MG63 (cell line): Measurements from ENCODE around the gene OSTM1. TPM values are rescaled to one million over a fixed set of nuclear protein-coding genes. Genes with fewer than 3 reads are reported as not detected.

Experiments
- DNase-seq: peaks from one replicate; pipeline ENCODE4 v3.0.0-alpha.2; 2020
- H3K27me3 ChIP-seq: fragments of 250-450 bp; sonication (Bioruptor Pico); 2 replicates; pipeline ENCODE4 v1.5.1; 2020; ENCODE audit warnings: mild to moderate bottlenecking, moderate library complexity
- H3K36me3 ChIP-seq: fragments of 250-450 bp; sonication (Bioruptor Pico); 2 replicates; pipeline ENCODE4 v1.5.1; 2020; ENCODE audit warnings: mild to moderate bottlenecking, moderate library complexity
- H3K4me3 ChIP-seq: fragments of 250-450 bp; sonication (Bioruptor Pico); 2 replicates; pipeline ENCODE4 v1.5.1; 2020; ENCODE audit warnings: mild to moderate bottlenecking, moderate library complexity
- H3K9me3 ChIP-seq: fragments of 250-450 bp; sonication (Bioruptor Pico); 2 replicates; pipeline ENCODE4 v1.5.1; 2020; ENCODE audit warnings: mild to moderate bottlenecking, moderate library complexity
- total RNA-seq: library from RNA; depleted of rRNA; stranded (reverse); fragments of >200 nt; shearing (Covaris generic); gene quantifications from 2 replicates; pipeline ENCODE4 v1.2.3, GENCODE V29; 2014; ENCODE audit warnings: low replicate concordance

Gene OSTM1
- total RNA-seq, 1 experiment from 2014 or later = 21.5 TPM

DNA sequence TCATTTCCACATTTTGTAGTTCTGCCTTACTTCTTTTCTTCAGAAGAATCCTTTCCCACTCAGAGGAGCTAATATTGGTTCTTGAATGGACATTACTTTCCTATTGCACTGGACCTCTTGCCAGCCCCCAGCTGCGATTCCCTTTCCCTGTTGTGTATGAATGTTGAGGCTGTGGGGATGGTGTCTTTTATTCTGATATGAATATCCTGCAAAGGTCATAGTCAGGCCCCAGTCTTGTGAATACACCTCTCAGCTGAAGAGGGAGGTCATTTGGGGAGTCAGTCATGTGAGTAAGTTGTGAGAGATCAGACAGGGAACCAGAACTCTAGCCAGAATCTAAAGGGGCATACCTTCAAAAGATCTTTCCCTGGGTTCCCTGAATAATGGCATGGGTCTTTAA, 32.6 kb upstream of the OSTM1 start:
- Histone ChIP-seq H3K36me3 (no peaks in the 10 kb centered on the region), H3K9me3 (no peaks in the 10 kb centered on the region), H3K27me3 (no peaks in the 10 kb centered on the region), H3K4me3 (no peak overlapping the region)
- no peak for DNase-seq

DNA sequence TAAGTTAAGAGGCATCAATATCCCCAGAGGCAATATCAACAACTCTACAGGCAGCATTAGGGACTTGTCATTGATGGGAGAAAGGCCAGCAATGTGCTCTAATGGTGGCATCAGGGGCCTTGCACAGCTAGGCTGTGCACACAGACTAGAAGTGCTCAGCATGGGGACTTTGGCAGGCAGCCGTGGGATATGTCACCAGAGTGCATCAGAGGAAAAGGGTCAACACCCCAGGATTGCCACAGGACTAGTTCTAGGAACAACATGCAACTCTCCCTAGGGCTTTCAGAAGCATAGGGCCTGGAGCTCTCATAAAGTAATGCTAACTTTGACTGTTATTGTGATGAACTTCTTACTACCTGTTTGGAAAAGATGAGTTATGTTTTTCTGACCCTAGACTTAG, 32.2 kb upstream of the OSTM1 start:
- DNase-seq = no peak
- Histone ChIP-seq H3K4me3 (no peak overlapping the region), H3K36me3 (no peaks in the 10 kb centered on the region), H3K27me3 (no peaks in the 10 kb centered on the region), H3K9me3 (no peaks in the 10 kb centered on the region)

GRCh38 chr6:108106261-108106660, 31.7 kb upstream of the OSTM1 start:
- DNase-seq = no peak
- H3K27me3 ChIP-seq = no peaks in the 10 kb centered on the region
- no peaks in the 10 kb centered on the region for H3K9me3 ChIP-seq

DNA sequence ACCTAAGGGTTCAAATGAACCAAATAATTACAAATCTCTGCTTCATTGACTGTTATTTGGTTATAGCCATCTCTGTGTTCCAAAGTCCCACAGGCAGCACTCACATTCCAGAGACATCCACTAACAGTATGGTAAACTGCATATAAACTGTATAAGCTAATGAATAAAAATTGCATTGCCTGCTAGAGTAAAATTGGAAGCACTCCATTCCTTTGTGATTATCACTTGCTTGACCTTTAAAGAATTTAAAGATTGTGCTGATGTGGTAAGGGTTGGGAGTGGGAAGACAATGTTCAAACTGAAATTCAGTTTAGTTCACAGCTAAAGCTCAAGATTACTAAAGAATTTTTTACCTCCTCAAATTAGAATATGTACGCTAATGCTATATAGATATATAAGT, 31.0 kb upstream of the OSTM1 start:
- no peak for DNase-seq
- Histone ChIP-seq H3K27me3 (no peaks in the 10 kb centered on the region), H3K36me3 (no peaks in the 10 kb centered on the region), H3K9me3 (no peaks in the 10 kb centered on the region), H3K4me3 (no peak overlapping the region)

More at GRCh38 chr6:108106261-108106660, 31.7 kb upstream of the OSTM1 start:
- Histone ChIP-seq H3K36me3 (no peaks in the 10 kb centered on the region), H3K4me3 (no peak overlapping the region)

GRCh38 chr6:108102965-108103364, 28.4 kb upstream of the OSTM1 start:
- Histone ChIP-seq H3K36me3 (no peaks in the 10 kb centered on the region), H3K4me3 (no peak overlapping the region), H3K27me3 (no peaks in the 10 kb centered on the region), H3K9me3 (no peaks in the 10 kb centered on the region)
- no peak for DNase-seq

- no peaks in the 10 kb centered on the region for H3K27me3 ChIP-seq
- DNase-seq = no peak
- H3K36me3 ChIP-seq = no peaks in the 10 kb centered on the region
- H3K9me3 ChIP-seq = no peaks in the 10 kb centered on the region
- H3K4me3 ChIP-seq = no peak overlapping the region
Observed at GRCh38 chr6:108100003-108100402, 25.5 kb upstream of the OSTM1 start.

DNA sequence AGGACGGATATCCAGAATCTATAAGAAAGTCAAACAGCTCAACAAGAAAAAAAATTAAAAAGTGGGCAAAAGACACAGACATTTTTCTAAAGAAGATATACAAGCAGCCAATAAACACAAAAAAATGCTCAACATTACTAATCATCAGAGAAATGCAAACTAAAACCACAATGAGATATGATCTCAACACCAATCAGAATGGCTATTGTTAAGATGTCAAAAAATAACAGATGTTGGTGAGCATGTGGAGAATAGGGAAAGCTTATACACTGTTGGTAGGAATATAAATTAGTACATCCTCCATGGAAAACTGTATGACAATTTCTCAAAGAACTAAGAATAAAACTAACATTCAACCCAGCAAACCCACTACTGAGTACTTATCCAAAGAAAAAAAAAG, 23.3 kb upstream of the OSTM1 start:
- Histone ChIP-seq H3K4me3 (no peak overlapping the region), H3K27me3 (no peaks in the 10 kb centered on the region), H3K9me3 (no peaks in the 10 kb centered on the region), H3K36me3 (no peaks in the 10 kb centered on the region)
- no peak for DNase-seq

DNA sequence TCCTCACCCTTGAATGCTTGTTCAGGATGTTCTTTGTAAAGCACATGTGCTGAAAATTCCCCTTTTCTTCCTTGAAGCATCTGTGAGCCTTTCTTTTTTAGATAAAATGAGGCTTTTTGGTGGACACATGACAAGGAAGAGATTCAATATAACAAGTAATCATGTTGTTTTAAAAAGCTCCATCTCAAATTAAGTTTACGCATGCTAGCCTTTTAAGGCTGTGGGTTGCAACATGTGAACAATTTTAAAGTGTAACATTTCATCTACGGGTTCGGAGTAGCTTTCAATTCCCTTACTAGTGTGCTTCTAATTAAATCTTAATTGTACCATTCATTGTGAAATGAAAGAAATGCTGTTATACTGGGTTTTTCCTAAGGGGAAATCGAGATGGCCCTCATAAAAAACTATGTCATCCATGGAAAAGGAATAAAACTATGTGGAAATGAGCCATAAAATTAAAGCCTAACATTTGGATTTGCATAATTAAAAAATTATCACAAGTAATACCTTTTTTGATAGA, 19.3 kb upstream of the OSTM1 start:
- Histone ChIP-seq H3K9me3 (no peaks in the 10 kb centered on the region), H3K27me3 (no peaks in the 10 kb centered on the region; the same call in 1 of the 2 replicates), H3K36me3 (no peaks in the 10 kb centered on the region), H3K4me3 (no peak overlapping the region)
- DNase-seq = no peak

GRCh38 chr6:108091288-108091687, 16.7 kb upstream of the OSTM1 start:
- Histone ChIP-seq H3K4me3 (no peak overlapping the region), H3K9me3 (no peaks in the 10 kb centered on the region), H3K36me3 (no peaks in the 10 kb centered on the region), H3K27me3 (no peaks in the 10 kb centered on the region; the same call in 1 of the 2 replicates)
- DNase-seq = no peak

GRCh38 chr6:108083349-108083748, 8.8 kb upstream of the OSTM1 start:
- no peak for DNase-seq
- Histone ChIP-seq H3K4me3 (no peak overlapping the region), H3K27me3 (no peaks in the 10 kb centered on the region), H3K36me3 (no peaks in the 10 kb centered on the region), H3K9me3 (0 out of 2 replicates have a peak, but pooled peaks cover 3% of the 10 kb centered on the region)

GRCh38 chr6:108082539-108082938, 8.0 kb upstream of the OSTM1 start:
- Histone ChIP-seq H3K27me3 (no peaks in the 10 kb centered on the region), H3K36me3 (no peaks in the 10 kb centered on the region), H3K4me3 (no peak overlapping the region), H3K9me3 (0 out of 2 replicates have a peak, but pooled peaks cover 3% of the 10 kb centered on the region)
- no peak for DNase-seq

DNA sequence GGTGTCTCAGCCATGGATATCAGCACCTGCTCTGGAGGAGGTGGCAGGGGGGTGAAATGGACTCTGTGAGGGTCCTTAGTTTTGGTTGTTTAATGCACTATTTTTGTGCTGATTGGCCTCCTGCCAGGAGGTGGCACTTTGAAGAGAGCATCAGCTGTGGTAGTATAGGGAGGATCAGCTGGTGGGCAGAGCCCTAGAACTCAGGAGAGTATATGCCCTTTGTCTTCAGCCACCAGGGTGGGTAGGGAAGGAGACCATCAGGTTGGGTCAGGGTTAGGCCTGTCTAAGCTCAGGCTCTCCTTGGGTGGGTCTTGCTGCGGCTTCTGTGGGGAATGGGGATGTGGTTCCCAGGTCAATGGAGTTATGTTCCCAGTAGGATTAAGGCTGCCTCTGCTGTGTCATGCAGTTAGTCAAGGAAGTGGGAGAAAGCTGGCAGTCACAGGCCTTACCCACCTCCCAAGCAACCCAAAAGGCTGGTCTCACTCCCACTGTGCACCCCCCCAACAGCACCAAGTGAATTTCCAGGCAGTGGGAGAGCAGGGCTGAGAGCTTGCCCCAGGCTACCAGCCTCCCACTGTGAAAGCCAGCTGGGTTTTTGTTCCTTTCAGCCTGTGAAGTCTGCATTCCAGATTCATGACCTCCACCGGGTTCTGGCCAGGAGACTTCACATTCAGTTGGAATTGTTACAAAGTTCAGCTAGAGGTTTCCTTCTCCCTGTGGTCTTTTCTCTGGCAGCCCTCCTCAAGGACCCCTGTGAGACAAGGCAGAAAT, 5.7 kb upstream of the OSTM1 start:
- Histone ChIP-seq H3K36me3 (no peaks in the 10 kb centered on the region), H3K4me3 (no peak overlapping the region), H3K9me3 (0 out of 2 replicates have a peak, but pooled peaks cover 3% of the 10 kb centered on the region), H3K27me3 (no peaks in the 10 kb centered on the region)
- peak; percentile 91 for DNase-seq

- no peaks in the 10 kb centered on the region for H3K27me3 ChIP-seq
- peak; percentile 19 for DNase-seq
- H3K9me3 ChIP-seq = 0 out of 2 replicates have a peak, but pooled peaks cover 3% of the 10 kb centered on the region
- no peaks in the 10 kb centered on the region for H3K36me3 ChIP-seq
- no peak overlapping the region for H3K4me3 ChIP-seq
Observed at GRCh38 chr6:108078191-108078590, 3.6 kb upstream of the OSTM1 start.

DNA sequence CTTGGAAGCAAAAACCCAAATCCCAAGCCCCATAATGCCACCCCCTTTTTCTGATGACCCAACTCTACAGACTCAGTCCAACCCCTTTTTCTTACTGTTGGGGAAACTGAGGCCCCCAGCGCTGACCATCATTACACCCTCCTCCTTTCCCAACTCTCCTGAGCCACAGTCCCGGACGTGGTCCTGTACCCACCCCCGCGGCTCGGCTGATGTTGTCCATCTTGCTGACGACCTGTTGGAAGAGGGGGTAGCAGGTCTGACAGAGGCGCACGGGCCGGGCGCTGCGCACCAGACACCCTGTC, 533 bp downstream of the OSTM1 start:
- Histone ChIP-seq H3K9me3 (no peaks in the 10 kb centered on the region), H3K36me3 (no peaks in the 10 kb centered on the region), H3K27me3 (no peaks in the 10 kb centered on the region), H3K4me3 (peak overlapping the region; percentile 95)
- DNase-seq = no peak

GRCh38 chr6:108071736-108072276, 2.7 kb downstream of the OSTM1 start:
- no peaks in the 10 kb centered on the region for H3K36me3 ChIP-seq
- H3K4me3 ChIP-seq = no peak overlapping the region
- DNase-seq = no peak
- H3K27me3 ChIP-seq = no peaks in the 10 kb centered on the region
- H3K9me3 ChIP-seq = no peaks in the 10 kb centered on the region

DNA sequence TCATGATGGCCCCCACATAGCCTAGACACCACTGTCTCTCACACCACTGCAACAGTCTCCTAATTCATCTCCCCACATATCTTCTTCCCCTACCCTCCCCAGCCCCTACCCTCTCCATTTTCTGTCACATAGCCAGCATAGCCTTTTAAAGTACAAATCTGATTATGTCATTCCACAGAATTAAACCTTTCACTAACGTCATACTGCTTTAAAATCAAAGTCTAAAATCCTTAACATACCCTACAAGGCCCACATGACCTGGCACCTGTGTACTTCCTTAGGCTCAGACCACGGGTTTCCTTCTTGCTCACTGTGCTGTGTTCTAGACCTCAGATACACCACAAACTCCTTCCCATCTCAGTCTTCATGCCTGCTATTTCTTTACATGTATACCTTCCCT, 5.9 kb downstream of the OSTM1 start:
- DNase-seq = no peak
- Histone ChIP-seq H3K36me3 (no peaks in the 10 kb centered on the region; the same call in none of the 2 replicates), H3K4me3 (no peak overlapping the region)

DNA sequence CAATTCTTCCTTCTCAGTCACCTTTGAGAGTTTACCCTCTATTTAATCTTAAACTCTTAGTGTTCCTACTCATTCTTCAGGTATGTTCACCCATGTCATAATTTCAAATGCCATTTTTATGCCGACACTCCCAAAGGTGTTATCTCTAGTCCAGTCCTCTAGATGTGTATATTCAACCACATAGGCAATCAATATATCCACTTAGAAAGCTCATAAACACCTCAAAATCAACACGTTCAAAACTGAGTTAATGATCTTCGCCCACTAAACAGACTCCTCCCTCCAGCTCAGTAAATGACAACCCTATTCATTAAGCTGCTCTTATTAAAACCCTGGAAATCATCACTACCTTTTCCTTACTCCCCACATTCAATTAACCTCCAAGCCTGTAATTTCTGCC, 6.4 kb downstream of the OSTM1 start:
- no peak for DNase-seq

More for the DNA sequence above, 5.9 kb downstream of the OSTM1 start:
- no peaks in the 10 kb centered on the region for H3K27me3 ChIP-seq
- H3K9me3 ChIP-seq = no peaks in the 10 kb centered on the region

GRCh38 chr6:108052706-108053105, 21.8 kb downstream of the OSTM1 start:
- no peaks in the 10 kb centered on the region for H3K27me3 ChIP-seq
- H3K4me3 ChIP-seq = no peak overlapping the region
- peaks cover 5% of the 10 kb centered on the region; the same call in 1 of the 2 replicates for H3K36me3 ChIP-seq
- no peaks in the 10 kb centered on the region for H3K9me3 ChIP-seq
- no peak for DNase-seq

More for the DNA sequence above, 6.4 kb downstream of the OSTM1 start:
- Histone ChIP-seq H3K9me3 (no peaks in the 10 kb centered on the region), H3K27me3 (no peaks in the 10 kb centered on the region), H3K4me3 (no peak overlapping the region), H3K36me3 (peaks cover 1% of the 10 kb centered on the region)
